HG03520 (cell line): ENCODE measurements around the gene ADRB2.
A peak's percentile ranks its signal among the peaks of the same experiment; 100 is the strongest.
"Not testable (repeated sequence)": the region's sequence is repeated elsewhere in the genome, so short reads cannot be mapped to it uniquely, and the experiment has no call there.

Source experiments
- ATAC-seq: cut with Tn5 transposase; IDR thresholded peaks from one replicate; pipeline ENCODE4 v1.9.1; 2021; ENCODE audit warnings: mild to moderate bottlenecking, moderate library complexity; ENCODE audit not compliant: unreplicated experiment

Gene ADRB2

DNA sequence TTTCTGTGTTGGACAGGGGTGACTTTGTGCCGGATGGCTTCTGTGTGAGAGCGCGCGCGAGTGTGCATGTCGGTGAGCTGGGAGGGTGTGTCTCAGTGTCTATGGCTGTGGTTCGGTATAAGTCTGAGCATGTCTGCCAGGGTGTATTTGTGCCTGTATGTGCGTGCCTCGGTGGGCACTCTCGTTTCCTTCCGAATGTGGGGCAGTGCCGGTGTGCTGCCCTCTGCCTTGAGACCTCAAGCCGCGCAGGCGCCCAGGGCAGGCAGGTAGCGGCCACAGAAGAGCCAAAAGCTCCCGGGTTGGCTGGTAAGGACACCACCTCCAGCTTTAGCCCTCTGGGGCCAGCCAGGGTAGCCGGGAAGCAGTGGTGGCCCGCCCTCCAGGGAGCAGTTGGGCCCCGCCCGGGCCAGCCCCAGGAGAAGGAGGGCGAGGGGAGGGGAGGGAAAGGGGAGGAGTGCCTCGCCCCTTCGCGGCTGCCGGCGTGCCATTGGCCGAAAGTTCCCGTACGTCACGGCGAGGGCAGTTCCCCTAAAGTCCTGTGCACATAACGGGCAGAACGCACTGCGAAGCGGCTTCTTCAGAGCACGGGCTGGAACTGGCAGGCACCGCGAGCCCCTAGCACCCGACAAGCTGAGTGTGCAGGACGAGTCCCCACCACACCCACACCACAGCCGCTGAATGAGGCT lies at the start of gene ADRB2:
Gene ADRB2, plus strand, starts transcription at position 559 of the 686 bp plus-strand sequence. CDS start 221 bp downstream, outside the sequence.
- peak; percentile 96 for ATAC-seq

DNA sequence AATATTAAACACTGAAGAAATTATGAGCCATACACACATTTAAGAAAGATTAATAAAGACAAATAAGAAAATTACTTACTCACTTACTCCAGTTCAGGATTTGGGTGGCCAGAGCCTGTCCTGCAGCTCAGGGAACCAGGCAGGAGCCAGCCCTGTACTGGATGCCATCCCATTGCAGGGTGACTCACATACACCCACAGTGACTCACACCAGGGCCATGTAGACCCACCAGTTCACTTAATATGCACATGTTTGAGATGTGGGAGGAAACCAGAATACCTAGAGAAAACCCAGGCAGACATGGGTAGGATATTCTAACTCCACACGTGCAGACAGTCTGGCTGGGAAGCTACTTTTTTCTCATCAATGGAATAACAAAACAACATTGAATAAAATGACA lies 49.6 kb upstream of the ADRB2 start:
- no peak for ATAC-seq

GRCh38 chr5:148778882-148779281 lies 47.5 kb upstream of the ADRB2 start:
- ATAC-seq = no peak

- no peak for ATAC-seq
Measured at GRCh38 chr5:148780711-148781110, 45.7 kb upstream of the ADRB2 start.

DNA sequence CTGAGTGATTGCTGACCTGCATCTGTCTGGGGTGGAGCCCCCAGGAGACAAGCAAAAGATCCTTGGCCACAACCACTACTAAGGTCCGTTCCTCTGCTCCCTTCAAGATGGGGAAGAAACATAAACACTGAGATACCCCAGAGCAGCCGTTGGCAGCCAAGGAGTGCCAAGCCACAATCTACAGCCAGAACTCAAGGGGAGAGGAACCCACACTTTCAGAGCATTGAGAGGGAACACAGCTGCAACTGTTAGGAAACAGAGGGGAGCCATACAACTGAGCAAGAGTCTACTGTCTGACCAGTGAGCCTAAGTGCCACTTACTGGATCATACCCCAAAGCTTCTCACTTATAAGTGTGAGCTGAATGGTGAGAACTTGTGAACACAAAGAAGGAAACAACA lies 44.6 kb upstream of the ADRB2 start:
- no peak for ATAC-seq

GRCh38 chr5:148785223-148785622 lies 41.2 kb upstream of the ADRB2 start:
- ATAC-seq = no peak

DNA sequence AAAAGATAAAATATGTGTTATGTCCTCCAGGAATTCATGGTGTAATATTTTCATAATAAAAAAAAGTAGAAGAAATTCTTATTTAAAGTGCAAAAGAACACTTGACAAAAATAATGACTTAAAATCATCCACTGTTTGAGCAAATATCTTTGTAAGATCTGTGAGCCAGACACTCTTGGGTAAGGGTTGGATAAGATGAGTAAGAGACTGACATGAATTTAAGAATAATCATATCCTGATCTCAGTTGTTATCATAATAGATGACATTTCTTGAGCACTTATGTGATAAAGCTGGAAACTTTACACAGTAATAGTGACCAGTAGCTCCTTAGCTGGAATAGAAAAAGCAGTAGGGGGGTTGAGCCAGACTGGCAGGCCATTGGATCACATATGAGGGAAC lies 40.0 kb upstream of the ADRB2 start:
- ATAC-seq = no peak

GRCh38 chr5:148788636-148789035 lies 37.8 kb upstream of the ADRB2 start:
- ATAC-seq = no peak

GRCh38 chr5:148790545-148791333 lies 35.7 kb upstream of the ADRB2 start:
- ATAC-seq = peak; percentile 24

- ATAC-seq = peak; percentile 99
Measured at GRCh38 chr5:148791334-148791667, 35.1 kb upstream of the ADRB2 start.

- no peak for ATAC-seq
Measured at GRCh38 chr5:148791696-148792095, 34.7 kb upstream of the ADRB2 start.

GRCh38 chr5:148792744-148793143 lies 33.7 kb upstream of the ADRB2 start:
- no peak for ATAC-seq

DNA sequence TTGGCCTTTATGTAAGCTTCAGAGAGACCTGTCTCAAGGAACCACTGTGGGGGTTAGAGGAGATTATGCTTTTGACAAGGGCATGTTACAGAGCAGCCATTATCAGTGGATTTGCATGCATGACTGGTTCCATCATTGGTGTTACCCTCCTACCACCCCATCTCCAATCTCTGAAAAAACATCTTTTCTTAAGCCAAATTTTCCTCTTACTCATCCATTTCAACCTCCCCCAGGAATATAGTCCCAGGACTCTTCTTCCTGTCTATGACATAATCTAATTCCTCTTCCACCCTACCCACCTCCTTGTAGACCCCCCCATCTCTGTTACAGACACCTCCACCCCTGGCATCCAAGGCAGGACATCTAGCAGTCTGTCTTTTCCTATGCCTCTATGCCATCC lies 33.1 kb upstream of the ADRB2 start:
- no peak for ATAC-seq

- no peak for ATAC-seq
Measured at GRCh38 chr5:148794275-148794674, 32.1 kb upstream of the ADRB2 start.

DNA sequence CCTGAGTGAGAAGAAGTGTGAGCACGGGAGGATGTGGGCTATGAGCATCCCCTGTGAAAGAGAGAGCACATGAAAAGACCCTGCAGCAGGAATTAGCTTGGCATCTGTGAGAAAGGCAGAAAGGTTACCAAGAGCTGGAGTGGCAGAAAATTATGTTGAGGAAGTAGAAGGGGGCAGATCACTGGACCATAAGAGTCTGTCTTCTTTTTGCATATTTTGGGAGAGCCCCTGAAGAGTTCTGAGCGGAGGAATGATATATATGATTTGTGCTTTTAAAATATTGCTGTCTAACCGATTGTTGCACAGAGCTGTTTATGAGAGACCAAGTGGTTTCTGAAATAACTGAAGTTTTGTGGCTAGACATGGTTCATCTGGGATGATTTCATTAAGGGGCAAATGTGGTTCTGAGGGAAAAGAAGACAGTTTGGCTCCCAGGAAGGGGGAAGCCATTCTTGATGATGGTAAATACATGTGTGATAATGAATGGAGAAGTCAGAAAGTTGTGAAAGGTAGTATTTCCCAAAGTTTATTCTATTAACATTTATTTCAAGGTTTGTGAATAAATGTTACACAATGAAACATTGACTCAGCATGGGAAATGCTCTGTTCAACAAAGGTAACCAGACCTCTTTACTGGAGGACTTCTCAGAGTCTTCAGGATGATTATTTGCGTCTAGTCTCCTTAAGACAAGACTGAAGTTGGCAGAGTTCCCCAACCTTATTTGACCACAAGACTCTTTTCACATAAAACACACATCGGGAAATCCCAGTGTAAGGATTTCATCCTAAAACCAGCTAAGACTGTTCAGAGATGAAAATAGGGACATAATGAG lies 31.5 kb upstream of the ADRB2 start:
- no peak for ATAC-seq

GRCh38 chr5:148796936-148797335 lies 29.5 kb upstream of the ADRB2 start:
- no peak for ATAC-seq

DNA sequence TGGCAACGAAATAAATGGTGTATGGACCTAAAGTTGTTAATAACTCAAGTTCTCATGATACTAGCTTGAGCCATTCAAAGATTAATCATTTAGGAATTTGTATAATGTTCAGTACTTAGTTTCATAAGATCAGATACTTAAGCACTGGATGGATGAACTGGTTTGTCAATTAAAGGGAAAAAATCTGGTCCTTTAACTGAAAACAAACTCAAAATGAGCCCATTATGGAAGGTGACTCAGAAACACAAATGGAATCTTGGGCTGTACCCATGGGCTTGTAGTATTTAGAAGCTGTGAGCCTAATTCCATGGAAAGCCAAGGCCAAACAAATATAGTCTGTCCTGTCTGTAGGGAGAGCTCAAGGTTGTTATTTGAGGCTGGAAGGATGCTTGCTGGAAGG lies 27.6 kb upstream of the ADRB2 start:
- ATAC-seq = no peak

DNA sequence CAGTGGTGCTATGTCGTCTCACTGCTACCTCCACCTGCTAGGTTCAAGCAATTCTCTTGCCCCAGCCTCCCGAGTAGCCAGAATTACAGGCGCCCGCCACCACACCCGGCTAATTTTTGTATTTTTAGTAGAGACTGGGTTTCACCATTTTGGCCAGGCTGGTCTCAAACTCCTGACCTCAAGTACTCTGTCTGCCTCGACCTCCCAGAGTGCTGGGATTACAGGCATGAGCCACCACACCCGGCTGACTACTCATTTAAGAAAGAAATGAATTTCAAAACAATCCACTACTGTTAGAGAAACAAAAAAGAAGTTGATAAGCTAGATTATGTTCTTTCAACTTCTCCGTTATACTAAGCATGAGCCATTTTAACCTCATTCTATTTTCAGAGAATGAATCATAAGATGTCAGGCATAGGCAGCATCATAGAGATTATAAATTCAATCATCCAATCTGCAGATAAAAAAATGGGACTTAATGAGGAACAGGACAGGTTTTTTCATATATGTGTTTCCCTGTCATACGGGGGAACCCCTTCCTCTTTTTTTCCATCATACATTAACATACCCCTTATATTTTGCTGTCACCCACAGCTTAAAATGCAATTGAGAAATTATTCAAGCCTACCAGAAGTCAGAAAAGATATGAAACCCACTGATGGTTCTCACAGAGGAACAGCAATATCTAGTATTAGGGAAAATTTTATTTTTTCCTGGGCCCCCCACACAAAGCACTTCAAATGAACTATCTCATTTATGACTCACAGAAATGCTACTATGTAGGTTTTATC lies 26.5 kb upstream of the ADRB2 start:
- no peak for ATAC-seq

DNA sequence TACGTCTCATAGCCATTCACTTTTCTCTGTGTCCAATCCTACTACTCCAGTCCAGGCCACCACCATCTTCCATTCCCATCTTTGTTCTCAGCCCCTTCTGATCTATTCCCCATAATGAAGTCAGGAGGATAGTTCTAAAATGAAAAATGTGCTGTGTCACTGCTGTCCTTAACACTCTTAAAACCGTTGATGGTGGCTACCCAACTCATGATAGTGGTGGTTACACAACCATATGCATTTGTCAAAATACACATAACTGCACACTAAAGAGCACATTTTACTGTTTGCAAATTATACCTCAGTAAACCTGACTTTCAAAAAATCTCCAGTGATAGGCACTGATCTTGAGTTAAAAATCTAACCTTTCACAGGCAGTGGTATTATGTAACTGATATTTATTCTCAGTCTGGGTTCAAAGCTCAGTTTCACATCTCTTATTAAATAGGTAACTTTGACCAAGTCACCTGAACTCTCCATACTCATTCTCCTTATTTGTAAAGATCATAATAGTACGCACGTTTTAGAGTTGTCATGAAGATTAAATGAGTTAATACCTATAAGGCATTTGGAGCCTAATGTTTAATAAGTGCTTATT lies 24.6 kb upstream of the ADRB2 start:
- no peak for ATAC-seq

- ATAC-seq = not testable (repeated sequence)
Measured at GRCh38 chr5:148803451-148803850, 23.0 kb upstream of the ADRB2 start.
